Forelimb muscle (tissue), 1 donor: ENCODE data around the gene DOP1A. TPM values are rescaled to one million over a fixed set of nuclear protein-coding genes. Genes with fewer than 3 reads are reported as not detected.

ENCODE experiments used
- DNase-seq: peaks from one replicate; pipeline ENCODE4 v3.0.0-alpha.2; 2013; ENCODE audit warnings: low read depth
- polyA plus RNA-seq: library from polyadenylated mRNA; unstranded; fragments of 120-200 nt; gene quantifications from one replicate; pipeline ENCODE4 v1.2.1, GENCODE V29; 2013; ENCODE audit not compliant: insufficient read length

Gene DOP1A
- polyA plus RNA-seq, 1 donor, result 12.9 TPM

DNA sequence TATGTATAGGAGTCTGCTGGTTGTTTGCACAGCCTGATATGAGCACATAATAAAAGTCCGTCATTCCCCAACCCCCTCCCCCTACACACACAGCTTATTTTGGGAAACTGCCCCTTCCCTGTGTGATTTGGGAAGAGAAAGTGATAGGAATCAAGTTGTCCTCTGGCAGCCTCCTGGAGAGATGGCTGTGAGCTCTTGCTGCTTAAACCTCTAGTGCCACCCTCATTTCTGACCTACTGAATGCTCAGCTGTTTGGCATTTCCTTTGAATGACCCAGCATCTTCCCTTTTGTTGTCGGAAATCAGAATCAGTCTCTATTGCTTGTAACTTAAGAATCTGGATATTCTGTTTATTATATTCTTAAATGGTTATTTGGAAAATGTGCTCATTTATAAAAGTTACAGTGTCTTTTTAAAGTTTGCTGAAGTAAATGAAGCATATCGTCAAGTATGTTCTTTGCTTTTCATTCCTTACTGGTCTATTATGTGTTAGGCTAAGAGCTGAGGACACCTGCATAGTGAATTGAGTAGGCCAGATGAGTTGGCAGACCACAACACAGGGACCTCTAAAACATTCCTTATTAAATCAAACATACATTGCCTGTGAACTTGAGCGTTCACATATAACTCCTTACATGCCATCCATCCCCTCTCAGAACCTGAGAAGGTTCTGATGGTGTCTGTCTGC is 131.2 kb downstream of the DOP1A start:
- DNase-seq, result no peak

DNA sequence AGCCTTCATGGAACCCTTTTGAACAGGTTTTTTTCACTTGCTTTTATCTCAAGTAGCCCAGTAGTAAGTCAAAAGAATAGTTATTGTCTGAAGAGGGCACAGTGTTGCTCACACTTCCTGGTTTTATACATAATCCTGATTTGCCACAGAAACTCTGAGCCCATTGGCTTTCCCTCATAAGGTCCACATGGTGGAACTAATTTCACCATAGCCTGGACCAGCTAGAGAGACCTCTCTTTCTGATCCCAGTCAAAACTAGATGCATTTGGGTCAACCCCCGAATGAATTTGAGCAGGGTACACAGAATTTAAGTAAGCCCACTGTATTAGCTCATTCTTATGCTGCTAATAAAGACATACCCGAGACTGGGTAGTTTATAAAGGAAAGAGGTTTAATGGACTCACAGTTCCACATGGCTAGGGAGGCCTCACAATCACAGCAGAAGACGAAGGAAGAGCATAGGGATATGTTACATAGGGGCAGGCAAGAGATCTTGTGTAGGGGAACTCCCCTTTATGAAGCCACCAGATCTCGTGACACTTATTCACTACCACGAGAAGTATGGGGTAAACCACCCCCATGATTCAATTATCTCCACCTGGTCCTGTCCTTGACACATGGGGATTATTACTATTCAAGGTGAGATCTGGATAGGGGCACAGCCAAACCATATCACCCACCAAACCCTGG is 131.8 kb downstream of the DOP1A start:
- no peak for DNase-seq

DNA sequence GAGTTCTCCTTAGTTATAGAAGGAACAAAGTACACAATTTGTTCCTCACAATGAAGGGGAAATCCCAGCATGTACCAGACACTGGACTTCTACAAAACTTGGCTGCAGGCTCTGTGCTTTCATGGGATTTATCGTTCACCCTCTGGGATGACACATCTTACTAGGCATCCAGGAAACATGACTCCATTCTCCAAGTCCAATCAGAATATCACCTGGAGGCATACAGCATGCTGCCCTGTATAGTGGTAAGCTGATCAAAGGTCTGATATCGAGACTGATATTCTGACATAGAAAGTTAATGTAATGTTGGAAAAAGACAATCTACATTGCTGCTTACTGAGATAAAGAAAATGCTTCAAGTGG is 132.4 kb downstream of the DOP1A start:
- DNase-seq, result no peak

DNA sequence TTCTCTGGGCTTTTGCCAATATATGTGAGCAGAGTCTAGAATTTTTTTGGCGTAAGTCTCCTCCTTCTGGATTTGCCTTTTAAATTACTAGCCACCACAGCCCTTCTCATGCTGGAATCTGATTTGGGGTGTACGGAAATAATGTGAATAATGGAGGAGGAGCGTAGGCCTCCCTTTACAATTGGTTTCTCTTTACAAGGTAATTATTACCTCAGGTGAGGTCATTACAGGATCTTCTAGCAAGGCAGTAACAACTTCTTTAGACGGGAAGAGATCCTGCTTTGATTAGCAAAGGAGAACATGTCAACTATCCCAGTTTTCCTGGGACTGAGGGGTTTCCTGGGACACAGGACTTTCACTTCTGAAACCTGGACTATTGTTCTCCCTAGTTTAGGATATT is 134.6 kb downstream of the DOP1A start:
- DNase-seq, result no peak

DNA sequence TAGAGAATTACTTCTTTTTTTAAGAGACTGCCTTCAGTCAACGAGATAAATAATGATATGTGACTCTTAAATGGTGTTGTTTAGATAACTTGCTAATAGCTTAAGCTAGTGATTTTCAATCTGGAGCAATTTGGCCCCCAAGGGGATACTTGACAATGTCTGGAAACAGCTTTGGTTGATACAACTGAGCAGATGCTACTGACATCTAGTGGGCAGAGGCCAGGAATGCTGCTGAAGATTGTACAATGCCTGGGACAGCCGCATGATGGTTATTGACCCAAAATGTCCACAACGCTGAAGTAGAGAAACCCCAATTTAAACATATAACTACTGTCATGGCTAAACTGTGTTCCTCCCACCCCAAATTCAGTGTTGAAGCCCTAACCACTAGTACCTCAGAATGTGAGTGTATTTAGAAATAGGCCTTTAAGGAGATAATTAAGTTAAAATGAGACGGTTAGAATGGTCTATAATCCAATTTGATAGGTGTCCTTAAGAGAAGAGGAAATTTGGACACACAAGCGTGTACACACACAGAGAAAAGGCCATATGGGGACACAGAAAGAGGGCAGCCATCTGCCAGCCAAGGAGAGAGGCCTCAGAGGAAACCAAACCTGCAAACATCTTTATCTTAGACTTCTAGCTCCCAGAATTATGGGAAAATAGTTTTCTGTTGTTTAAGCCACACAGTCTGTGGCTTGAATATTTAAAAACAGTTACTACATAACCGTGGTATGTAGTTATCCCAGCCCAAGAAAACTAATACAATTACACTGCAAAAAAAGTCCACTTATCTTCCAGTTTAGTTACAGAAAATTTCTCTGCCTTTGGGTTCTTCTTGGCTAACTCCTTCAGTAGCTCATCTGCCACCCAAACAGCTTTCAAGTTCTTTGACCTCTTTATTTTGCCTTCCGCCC is 147.9 kb downstream of the DOP1A start:
- peak; percentile 50 for DNase-seq

- DNase-seq, result no peak
These were observed 149.3 kb downstream of the DOP1A start for GRCh38 chr6:83216806-83217205.

Other genes starting within 250 kb of the DOP1A start
- gene UBE3D, start 1.8 kb upstream of the DOP1A start, polyA plus RNA-seq, result 7.4 TPM
- gene PGM3, start 125.6 kb downstream of the DOP1A start, polyA plus RNA-seq, result 34.7 TPM
- gene RWDD2A, start 125.7 kb downstream of the DOP1A start, polyA plus RNA-seq, result 3.0 TPM